ENCODE measurements around the gene HRC. TPM values are rescaled to one million over a fixed set of nuclear protein-coding genes. Genes with fewer than 3 reads are reported as not detected.

HRC gene
- polyA plus RNA-seq, 1 experiment, result 0.25 TPM

GRCh38 chr19:49120868-49121267 lies 34.3 kb downstream of the HRC start:
- Histone ChIP-seq H3K4me3 (ENCODE audit: low read depth, low read length) (no peak overlapping the region), H3K36me3 (ENCODE audit: control insufficient read depth, insufficient read depth, low read length) (no peaks in the 10 kb centered on the region), H3K27me3 (ENCODE audit: control insufficient read depth, insufficient read depth, low read length) (peaks cover 7% of the 10 kb centered on the region)
- CTCF ChIA-PET, result interaction anchor here (1.1 to 2.8 kb wide), 5 partner anchors 23 to 78 kb away, joined by 3 to 9 read pairs (median 4); no protein-coding TSS in a partner anchor
- no peak for TF ChIP-seq CTCF (IDR thresholded peaks at IDR 0.05; ENCODE audit: insufficient read depth, low read depth, low read length)
- POLR2A ChIA-PET, result no interaction called here
- DNase-seq (ENCODE audit: low read depth), result no peak

GRCh38 chr19:49120325-49120683 lies 34.9 kb downstream of the HRC start:
- TF ChIP-seq CTCF (IDR thresholded peaks at IDR 0.05; ENCODE audit: insufficient read depth, low read depth, low read length), result no peak
- ChIA-PET CTCF (interaction anchor here (0.8 to 2.8 kb wide), 5 partner anchors 16 to 77 kb away, joined by 3 to 9 read pairs (median 3); no protein-coding TSS in a partner anchor), POLR2A (no interaction called here)
- Histone ChIP-seq H3K36me3 (ENCODE audit: control insufficient read depth, insufficient read depth, low read length) (no peaks in the 10 kb centered on the region), H3K4me3 (ENCODE audit: low read depth, low read length) (no peak overlapping the region), H3K27me3 (ENCODE audit: control insufficient read depth, insufficient read depth, low read length) (peaks cover 7% of the 10 kb centered on the region)
- DNase-seq (ENCODE audit: low read depth), result no peak

GRCh38 chr19:49119411-49120324 lies 35.5 kb downstream of the HRC start, which contains the start of gene PPFIA3:
Gene PPFIA3, plus strand, starts transcription at chr19:49119544. Its CDS starts 8,330 bp downstream, at chr19:49127874.
- no peak for TF ChIP-seq CTCF (IDR thresholded peaks at IDR 0.05; ENCODE audit: insufficient read depth, low read depth, low read length)
- peak within 1 kb of the TSS; percentile 92 for H3K4me3 ChIP-seq (ENCODE audit: low read depth, low read length)
- H3K36me3 ChIP-seq (ENCODE audit: control insufficient read depth, insufficient read depth, low read length), result no peaks in the 10 kb centered on the region
- DNase-seq (ENCODE audit: low read depth), result no peak
- POLR2A ChIA-PET, result no interaction called here
- CTCF ChIA-PET, result interaction anchor here (0.8 to 2.8 kb wide), 4 partner anchors 15 to 78 kb away, joined by 3 to 9 read pairs (median 4); no protein-coding TSS in a partner anchor
- peaks cover 4% of the 10 kb centered on the region; the same call in 1 of the 2 replicates for H3K27me3 ChIP-seq (ENCODE audit: control insufficient read depth, insufficient read depth, low read length)

- Histone ChIP-seq H3K36me3 (ENCODE audit: control insufficient read depth, insufficient read depth, low read length) (no peaks in the 10 kb centered on the region), H3K4me3 (ENCODE audit: low read depth, low read length) (peak within 1 kb of the TSS; percentile 92), H3K27me3 (ENCODE audit: control insufficient read depth, insufficient read depth, low read length) (peaks cover 4% of the 10 kb centered on the region; the same call in 1 of the 2 replicates)
- CTCF ChIA-PET, result interaction anchor here (1.8 to 2.0 kb wide), 2 partner anchors 11 to 12 kb away, joined by 4 to 6 read pairs; no protein-coding TSS in a partner anchor
- POLR2A ChIA-PET, result no interaction called here
- peak; percentile 19; the same call in 1 of the 2 replicates for TF ChIP-seq CTCF (IDR thresholded peaks at IDR 0.05; ENCODE audit: insufficient read depth, low read depth, low read length)
- no peak for DNase-seq (ENCODE audit: low read depth)
Measured at GRCh38 chr19:49118565-49119410, 36.4 kb downstream of the HRC start, which contains the start of gene C19orf73. Gene C19orf73, minus strand, starts transcription at chr19:49119143. Its CDS starts 121 bp downstream, at chr19:49119022.

All from BJ (cell line).